DMS114 treated with DMSO at 0.1 percent for 48 hours (cell line): Measurements from ENCODE around the gene HEPACAM.

Source experiments
- DNase-seq: peaks from one replicate; lab custom pipeline; 2025; ENCODE audit not compliant: unreplicated experiment; lab: John Stamatoyannopoulos, UW

HEPACAM gene

DNA sequence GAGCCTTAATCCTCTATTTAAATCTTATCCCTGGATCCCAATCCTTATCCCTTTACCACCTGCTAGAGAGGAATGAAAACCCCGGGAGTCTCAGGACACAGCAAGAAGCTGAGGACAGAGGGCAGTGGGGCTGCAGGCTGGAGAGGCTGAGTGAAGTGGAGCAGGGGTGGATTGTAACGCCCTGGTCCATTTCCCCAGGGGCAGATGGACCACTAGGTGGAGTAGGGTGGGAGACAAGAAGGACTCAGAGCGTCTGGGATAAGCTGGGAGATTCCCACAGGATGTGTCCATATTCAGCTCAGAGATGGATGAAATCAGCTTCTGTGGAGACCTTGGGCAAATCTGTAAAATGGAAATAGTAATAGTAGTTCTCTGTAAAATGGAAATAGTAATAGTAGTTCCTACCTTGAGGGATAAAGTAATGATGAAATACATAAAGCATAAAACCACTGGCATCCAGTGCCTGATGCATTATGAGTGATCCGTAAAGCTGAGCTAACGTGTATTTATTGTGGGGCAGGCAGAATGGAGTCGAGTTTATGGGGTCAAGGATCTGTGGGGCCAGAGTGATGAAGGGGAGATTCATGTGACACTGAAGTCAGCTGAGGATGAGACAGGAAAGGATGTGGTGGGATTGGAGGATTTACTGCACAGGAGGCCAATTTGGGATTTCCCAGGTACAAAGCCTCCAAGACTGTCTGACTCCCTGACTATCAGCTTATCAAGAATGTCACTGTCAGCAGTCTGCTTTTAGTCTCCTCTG is 36.3 kb downstream of the HEPACAM start:
- no peak for DNase-seq

DNA sequence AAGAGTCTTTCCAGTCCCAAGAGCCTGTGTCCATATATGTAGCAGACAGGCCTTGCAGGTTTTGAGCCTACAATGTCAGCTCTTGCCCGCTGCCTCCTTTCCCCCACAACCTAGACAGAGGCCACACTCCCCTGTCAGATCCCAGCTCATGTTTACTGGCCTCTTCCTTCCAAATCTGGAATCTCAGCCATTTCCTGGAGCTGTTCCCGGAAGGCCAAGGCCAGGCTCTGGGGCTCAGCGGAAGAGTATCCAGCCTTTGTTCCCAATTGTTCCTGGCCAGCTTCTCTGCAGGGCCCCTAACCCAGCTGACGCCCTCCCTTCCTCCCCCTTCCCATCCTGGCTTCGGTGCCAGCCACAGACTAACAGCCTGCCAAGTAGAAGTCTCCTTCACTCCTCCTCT is 37.1 kb downstream of the HEPACAM start:
- no peak for DNase-seq

DNA sequence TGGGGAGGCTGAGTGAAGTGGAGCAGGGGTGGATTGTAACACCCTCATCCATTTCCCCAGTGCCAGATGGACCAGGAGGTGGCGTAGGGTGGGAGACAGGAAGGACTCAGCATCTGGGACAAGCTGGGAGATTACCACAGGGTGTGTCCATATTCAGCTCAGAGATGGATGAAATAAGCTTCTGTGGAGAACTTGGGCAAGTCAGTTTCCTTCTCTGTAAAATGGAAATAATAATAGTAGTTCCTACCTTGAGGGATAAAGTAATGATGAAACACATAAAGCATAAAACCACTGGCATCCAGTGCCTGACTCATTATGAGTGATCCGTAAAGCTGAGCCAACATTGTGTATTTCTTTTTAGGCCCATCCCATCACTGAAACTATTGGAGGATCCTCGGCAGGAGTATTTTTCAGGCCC is 37.6 kb downstream of the HEPACAM start:
- no peak for DNase-seq

DNA sequence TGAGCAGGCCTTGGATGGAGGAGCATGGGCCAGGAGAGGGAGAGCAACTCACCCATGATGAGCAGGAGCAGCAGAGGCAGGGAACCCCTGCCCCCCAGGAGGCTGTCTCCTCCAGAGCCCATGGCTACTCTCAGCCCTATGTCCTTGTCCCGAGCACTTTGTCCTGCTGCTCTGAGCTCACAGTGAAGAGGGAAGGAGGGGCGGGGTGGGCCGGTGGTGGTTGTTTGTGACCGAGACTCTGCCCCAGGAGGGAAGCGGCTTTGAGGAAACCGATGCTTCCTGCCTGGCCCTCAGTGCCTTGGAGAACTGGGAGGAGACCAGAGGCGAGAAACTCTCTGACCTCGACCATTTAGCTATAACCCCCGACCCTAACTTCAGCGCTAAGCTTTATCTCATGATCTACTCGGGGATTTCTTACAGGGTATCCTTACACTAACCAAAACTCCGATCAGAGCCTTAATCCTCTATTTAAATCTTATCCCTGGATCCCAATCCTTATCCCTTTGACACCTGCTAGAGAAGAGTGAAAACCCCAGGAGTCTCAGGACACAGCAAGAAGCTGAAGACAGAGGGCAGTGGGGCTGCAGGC is 38.1 kb downstream of the HEPACAM start, which contains the start of gene ROBO4:
Gene ROBO4, minus strand, starts transcription at position 192 of the 589 bp plus-strand sequence. Its CDS starts 70 bp downstream, at position 122.
- no peak for DNase-seq

DNA sequence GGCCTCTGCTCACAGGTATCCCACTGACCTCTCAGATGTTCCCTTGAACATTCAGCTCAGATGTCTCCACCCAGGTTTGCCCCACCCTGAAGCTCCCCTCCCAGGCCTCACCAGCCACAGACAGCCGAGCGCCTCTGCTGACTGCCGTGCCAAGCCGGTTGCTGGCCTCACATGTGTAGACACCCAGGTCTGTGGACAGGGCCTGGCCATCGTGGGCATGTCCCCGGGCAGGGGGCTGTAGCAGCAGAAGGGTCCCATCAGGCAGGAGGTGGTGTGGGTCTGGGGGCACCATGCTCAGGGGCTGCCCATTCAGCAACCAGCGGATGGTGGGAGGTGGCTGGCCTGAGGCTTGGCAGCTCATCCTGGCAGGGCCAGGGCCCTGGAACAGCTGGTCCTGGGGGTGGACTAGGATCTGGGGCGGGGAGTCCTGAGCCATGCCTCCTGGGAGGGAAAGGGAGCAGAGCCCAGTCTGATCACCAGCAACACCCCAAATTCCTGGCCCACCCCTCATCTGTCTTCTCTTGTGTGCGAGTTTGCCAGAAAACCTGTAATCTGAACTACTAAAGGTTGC is 38.9 kb downstream of the HEPACAM start:
- DNase-seq: no peak

DNA sequence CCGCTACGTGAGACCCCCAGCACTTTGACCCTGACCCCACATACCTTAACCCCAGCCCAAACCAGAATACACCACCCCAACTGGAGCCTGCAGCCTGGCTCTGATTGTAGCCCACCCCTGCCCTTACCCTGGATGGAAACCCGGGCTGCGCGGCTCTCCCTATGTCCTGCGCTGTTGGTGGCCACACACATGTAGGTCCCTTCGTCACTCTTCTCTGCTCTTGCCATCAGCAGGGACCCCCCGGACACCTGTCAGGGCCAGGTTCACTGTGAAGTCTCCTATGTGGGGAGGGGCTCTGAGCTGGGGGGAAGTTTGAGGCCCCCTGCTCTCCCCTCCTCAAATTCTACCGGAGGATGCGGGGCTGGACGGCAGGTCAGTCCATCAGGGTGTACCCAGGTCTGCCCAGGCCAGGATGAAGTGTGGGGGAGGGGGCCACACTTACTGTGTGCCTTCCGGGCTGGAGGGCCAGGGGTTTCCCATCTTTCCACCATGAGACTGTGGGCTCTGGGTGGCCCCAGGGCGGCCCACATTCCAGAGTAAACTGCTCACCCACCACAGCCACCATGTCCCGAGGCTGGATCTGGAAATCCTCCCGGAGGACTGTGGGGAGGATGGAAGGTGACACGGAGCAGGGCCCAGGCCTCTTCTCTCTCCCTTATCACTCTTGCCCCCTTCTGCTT is 39.6 kb downstream of the HEPACAM start:
- no peak for DNase-seq

DNA sequence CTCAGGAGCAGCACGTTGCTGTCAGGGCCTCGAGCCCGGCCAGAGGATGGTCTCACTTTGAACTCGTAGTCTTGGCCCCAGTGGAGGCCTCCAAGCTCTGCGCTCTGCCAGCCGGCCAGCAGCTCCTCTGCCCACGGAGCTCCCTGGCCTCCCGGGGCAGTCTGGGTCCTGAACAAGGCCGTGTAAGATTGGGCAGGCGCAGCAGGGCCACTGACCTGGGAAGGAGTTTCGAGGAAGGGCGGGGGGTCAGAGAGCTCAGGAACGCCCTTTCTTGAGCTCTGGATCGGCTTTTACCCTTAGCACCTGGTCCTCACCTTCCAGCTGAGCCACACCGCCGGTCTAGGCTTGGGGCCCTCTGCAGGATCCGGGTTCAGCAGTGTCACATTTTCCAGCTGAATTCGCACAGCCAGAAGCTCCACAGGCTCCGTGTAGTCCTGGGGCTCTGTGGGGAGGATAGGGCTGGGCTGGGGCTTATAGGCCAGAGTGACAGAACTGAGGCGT is 40.3 kb downstream of the HEPACAM start:
- no peak for DNase-seq

DNA sequence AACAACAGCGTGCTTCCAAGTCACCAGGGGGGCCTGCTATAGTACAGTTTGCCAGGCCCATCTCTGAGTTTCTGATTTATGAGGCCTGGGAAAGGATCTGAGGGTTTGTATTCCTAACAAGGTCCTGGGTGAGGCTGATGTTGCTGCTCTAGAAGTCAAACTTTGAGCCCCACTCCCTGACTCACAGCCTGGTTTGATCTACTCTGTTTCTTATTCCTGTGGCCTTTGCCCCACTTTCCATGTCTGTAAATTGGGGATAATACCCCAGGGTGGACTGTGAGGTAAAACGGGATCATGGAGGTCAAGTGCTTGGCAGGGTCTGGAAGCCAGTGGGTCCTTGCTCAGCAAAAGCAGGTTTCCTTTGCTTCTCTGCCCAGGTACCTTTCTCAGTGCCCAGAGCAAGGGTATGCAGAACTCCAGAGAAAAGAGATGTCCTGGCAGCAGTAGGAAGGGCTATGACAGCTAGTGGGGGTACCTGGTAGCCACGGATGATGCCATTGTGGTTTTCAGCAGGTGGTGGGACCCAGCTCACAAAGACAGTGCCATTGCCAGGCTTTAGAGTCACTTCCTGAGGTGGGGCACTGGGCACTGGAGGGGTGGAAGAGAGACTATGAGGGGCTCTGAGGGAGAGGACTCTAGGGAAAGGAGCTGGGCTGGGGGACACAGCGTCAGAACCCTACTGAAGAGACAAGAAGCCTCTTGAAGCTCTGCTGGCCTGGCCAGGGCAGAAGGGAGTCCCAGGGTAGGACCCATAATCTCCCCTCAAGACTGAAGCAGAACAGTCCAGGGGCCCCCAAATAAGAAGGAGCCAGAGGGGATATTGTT is 41.0 kb downstream of the HEPACAM start:
- no peak for DNase-seq

DNA sequence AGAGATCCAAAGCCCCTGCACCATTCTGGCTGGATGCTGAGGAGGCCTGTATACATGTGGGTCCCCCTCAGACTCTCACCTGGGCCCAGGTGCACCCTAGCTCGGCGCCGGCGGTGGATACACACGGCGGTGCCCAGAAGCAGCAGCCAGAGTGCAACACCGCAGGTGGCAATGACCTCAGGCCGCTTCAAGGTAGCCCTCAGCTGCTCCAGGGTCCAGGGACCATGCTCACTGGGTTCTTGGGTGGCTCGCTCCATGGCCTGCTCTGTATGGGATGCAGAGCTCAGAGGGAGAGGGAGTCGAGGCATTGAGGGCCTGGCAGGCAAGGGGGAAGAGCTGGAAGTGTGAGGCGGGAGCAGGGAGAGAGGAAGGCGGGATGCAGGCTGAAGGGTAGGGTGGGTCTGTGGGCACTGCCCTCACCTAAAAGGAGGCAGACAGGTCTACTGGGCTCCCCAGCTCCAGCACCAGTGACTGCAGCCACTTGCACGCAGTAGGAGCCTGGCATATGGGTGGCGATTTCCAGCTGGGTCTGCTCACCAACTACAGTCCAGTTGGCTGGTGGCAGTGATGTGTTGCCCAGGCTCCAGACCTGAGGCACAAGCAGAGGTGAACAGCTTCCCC is 42.0 kb downstream of the HEPACAM start:
- DNase-seq: no peak

DNA sequence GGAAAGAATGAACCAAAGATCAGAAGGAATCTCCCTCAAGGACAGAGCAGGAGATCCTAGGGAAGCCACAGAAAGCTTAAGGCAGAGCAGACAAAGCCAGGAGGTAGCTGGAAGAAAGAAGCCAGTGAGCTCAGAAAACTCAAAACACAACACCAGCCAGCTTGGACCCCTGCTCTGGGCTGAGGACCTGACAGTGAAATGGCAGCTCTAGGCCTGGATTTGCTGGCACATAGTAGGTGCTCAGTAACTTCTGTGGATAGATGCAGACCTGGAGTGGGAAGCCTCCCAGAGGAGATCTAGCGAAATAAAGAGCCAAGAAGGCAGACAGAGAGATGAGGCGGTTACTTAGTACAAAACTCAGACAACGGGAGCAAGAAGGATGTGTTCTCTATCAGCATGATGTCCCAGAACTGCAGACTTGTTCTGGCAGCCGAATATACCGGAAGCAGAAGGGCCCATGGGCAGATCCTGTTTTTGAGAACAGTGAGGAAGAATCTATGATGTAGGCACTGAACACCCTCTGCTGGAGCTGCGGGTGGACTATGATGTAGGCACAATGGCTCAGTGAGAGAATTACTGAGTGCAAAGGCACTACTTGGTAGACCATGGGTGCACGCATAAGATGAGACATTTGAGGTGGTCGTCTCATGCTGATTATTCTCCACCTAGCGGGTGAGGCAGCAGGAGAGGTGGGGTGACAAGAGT is 42.9 kb downstream of the HEPACAM start:
- DNase-seq: no peak

DNA sequence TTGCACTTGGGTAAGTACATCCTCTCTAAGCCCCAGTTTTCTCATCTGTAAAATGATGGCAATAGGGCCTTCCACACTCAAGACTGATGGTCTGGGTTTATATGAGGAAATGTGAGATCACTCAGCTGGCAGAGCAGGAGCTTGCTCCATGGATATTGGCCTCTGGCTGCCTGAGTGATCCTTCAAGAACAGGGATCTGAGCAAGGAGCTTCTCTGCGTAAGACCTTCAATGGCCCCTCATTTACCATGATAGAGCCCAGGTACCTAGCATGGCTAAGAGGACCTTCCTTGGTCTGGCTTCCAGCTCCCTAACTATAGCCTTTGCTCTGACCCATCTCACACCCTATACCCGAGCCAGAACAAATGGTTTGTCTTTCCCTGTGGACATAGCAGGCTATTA is 43.7 kb downstream of the HEPACAM start:
- DNase-seq: no peak

DNA sequence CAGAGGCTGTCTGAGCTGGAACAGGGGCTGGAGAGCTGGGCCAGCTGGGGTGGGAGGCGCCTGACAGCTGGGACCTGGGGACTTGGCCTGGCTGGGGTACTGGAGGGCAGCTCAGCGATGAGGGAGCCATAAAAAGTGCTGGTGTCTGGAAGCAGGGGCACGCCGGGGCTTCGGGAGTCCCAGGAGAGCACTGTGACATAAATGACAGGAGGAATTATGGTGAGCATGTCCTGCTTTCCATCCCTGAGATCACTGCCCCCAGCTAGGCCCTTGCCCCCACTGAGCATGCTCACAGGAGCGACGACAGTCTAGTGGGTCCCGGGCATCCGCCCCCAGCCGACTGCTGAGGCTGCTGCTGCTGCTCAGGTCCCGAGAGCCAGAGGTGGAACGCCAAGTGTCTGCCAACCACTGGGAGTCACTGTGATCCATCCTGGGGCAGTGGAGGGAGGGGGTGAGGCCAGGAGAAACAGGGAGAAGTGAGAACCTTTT is 44.4 kb downstream of the HEPACAM start:
- no peak for DNase-seq

DNA sequence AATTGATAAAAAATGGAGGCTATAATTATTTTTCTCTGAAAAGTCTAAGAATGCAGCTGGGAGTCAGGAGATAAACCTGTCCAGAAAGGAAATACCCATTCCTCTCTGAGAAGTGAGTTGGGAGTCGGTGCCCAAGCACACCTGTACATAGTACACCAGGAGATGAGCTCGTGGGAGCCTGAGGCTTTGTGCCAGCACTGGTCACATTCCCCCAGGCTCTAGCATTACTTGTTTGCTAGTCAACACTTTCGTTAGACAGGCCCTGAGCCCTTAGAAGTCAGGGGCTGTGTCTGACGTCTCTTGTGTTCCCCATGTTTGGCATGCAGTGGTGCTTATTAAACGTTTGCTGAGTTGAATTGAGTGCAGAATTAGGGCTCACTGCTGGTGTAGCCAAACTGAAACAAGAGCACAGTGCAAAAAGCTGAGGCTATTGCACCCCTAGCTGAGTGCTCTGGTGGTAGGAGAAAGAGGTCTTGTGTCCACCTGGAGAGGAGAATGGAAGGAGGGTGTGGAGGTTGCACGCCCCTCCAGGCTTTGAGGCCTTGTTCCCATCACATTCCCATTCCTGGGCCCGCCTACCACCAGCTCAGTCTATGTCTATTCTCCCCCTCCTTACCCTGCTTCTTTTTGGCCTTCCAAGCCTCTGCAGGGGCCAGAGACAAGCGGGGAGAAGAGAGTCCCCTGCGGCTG is 45.0 kb downstream of the HEPACAM start:
- no peak for DNase-seq

DNA sequence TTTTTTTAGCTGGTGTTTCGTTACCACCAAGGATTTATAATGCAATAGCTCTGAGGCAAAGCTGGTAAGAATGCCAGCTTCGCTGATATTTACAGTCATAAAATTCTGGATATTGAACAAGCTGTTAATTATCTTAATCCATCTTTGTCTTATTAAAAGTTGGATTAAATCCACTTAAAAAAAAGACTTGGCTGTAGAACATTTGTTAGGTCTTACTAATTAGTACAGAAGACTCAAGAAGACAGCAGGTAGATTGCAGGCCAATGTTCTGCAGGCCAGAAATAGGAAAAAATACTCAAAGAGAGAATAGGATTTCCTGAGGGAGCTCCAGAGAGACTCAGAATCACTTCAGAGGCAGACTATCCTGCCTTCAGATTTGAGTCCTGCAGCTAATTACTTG is 45.7 kb downstream of the HEPACAM start:
- DNase-seq: no peak

DNA sequence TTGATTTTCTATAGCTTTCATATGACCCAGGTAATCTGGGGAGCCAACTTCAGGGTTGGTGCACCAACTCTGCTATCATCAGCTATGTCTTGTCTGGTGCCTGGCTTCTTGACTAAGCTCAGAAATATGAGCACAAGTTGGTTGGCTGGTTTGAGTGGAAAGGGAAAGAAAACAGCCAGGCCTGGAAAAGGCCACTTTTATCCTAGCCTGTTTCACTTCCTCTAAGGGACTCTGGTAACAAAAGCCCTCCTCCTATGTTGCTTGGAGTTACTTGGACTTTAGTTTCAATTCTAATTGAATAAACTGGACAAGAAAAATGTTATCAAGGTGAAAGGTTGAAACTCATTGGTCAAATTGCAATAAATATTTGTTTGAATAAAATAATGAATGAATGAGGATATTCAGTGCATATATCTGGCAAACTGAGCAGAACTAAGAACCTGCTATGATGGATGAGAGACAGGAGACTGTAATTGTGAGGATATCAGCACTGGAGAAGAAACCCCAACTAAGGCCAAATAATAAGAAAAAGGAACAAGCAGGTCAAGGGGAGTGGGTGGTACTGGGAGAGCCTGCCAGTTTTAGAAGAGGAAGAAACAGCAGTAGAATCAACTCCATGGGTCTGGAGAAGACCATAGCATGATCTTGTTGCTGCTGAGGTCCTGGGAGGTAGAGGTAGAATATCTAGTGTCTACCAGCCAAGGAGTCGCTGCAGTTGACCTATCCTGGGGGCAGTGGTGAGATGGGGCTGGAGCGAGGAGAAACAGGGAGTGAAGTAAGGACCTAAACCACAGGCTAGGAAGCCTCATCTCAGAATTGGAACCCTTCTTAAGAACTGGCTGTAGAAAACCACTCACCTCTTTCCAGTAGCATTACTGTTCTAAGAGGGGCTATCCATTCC is 46.4 kb downstream of the HEPACAM start:
- no peak for DNase-seq

DNA sequence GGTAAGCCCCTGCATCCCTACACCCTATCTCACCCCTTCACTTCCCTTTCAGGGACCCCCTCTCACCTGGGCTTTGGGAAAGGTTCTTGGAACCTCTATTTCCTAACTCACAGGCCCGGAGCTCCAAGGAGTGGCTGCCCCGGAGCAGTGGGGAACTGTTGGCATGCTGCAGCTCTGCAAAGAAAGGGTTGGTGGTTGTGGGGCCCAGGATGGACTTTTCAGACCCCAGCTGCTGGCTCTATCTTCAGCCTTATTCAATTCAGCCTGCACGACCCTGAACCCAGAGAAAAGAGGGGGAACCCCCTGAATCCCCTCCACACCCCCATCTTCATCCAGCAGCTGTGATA is 48.2 kb downstream of the HEPACAM start:
- DNase-seq: no peak

DNA sequence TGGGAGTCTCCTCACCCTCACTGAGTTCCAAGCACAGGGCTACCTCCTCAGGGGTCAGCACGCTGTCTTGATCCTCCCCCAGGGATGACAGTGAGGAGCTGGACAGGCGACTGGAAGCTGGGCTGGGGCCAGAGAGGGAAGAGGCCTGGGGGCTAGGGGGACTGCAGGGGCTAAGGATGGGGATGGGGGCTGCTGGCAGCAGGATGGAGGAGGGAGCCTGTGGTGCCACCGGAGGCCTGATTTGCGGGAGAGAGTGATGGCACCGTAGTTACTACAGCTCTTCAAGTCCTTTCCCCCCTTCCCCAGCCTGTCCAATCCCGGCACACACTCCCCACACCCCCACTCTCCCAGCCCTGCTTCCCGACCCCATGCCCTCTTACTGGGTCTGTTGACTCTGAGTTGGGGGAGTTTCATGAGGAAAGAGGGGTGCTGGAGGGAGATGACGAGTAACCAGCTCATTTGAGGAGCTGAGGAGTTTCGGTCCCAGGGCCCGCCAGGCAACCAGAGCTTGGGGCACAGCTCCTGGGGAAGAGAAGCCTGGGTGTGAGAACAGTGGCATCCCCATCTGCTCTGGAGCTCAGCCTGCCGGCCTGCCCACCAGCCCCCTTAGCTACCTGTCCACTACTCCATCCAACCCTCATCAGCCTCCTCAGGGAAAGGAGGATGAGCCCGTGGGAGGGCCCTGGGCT is 48.7 kb downstream of the HEPACAM start:
- no peak for DNase-seq

DNA sequence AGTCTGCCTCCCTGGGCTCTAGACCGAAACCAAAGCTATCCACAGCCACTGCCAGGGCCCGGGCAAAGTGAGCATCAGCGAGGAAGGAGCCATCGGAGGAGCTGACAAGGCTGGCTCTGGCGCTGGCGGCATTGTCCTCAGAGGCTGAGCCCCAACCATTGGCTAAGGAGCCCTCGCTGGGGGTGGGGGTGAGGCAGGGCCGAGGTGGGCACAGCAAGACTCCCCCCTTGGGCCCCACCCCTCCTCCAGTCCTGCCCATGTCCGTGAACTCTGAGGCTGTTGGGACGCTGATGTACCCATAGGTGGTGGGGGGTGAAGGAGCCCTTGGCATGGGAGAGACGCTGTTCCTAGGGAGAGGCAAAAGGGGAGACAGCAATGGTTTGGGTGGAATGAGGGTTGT is 49.4 kb downstream of the HEPACAM start:
- DNase-seq: no peak
